Fibroblast of lung (primary cell): ENCODE data around the gene LELP1. TPM values are rescaled to one million over a fixed set of nuclear protein-coding genes. Genes with fewer than 3 reads are reported as not detected.
A peak's percentile ranks its signal among the peaks of the same experiment; 100 is the strongest.
"Not testable (repeated sequence)": the region's sequence is repeated elsewhere in the genome, so short reads cannot be mapped to it uniquely, and the experiment has no call there.

ENCODE experiments used
- DNase-seq, 2 donors: peaks; one replicate each; pipeline versions ENCODE4 v3.0.0 to v3.0.0-alpha.2; 2010; ENCODE audit warnings: low read depth in 2 of 2
- H2AFZ ChIP-seq: 2 replicates; pipeline ENCODE4 v1.5.1; 2012; ENCODE audit warnings: low read length, control low read depth, inconsistent platforms
- H3K27ac ChIP-seq: 2 replicates; pipeline ENCODE4 v1.5.1; 2011; ENCODE audit warnings: low read length, control low read depth; ENCODE audit not compliant: insufficient read depth
- H3K27me3 ChIP-seq: 2 replicates; pipeline ENCODE4 v1.5.1; 2011; ENCODE audit warnings: mild to moderate bottlenecking, low read length; ENCODE audit not compliant: control insufficient read depth, insufficient read depth
- H3K36me3 ChIP-seq: 2 replicates; pipeline ENCODE4 v1.5.1; 2011; ENCODE audit warnings: low read length; ENCODE audit not compliant: control insufficient read depth, insufficient read depth
- H3K4me1 ChIP-seq: 2 replicates; pipeline ENCODE4 v1.5.1; 2011; ENCODE audit warnings: low read length; ENCODE audit not compliant: control insufficient read depth, insufficient read depth; ENCODE audit errors: extremely low read depth
- H3K4me2 ChIP-seq: 2 replicates; pipeline ENCODE4 v1.5.1; 2011; ENCODE audit warnings: low read length, control low read depth; ENCODE audit not compliant: insufficient read depth; ENCODE audit errors: extremely low read depth
- H3K4me3 ChIP-seq, 4 experiments: fragments of 200-600 bp in 1 of 4; sonication (generic) in 1 of 4; replicated peaks in 1 of 4; 2 replicates each; pipeline ENCODE4 v1.5.1; 2011 to 2016; ENCODE audit warnings: low read length in 4 of 4, low read depth in 3 of 4, mild to moderate bottlenecking in 3 of 4, control low read depth in 2 of 4, inconsistent platforms in 1 of 4, mixed read lengths in 1 of 4; ENCODE audit not compliant: insufficient read depth in 1 of 4; ENCODE audit errors: control extremely low read depth in 1 of 4
- H3K79me2 ChIP-seq: 2 replicates; pipeline ENCODE4 v1.5.1; 2012; ENCODE audit warnings: mild to moderate bottlenecking, low read length, inconsistent platforms; ENCODE audit not compliant: control insufficient read depth, insufficient read depth
- H3K9ac ChIP-seq: 2 replicates; pipeline ENCODE4 v1.5.1; 2011; ENCODE audit warnings: mild to moderate bottlenecking, low read length, control low read depth; ENCODE audit not compliant: insufficient read depth
- H3K9me3 ChIP-seq: 2 replicates; pipeline ENCODE4 v1.5.1; 2012; ENCODE audit warnings: low read depth, low read length; ENCODE audit not compliant: control insufficient read depth, insufficient read depth
- H4K20me1 ChIP-seq: 2 replicates; pipeline ENCODE4 v1.5.1; 2011; ENCODE audit warnings: low read length; ENCODE audit not compliant: control insufficient read depth, insufficient read depth; ENCODE audit errors: extremely low read depth
- CTCF ChIP-seq, 2 donors: IDR thresholded peaks in 1 of 2; conservative IDR thresholded peaks in 1 of 2; 1 replicate in 1 of 2; 2 replicates in 1 of 2; pipeline ENCODE4 v1.5.1; 2011 to 2012; ENCODE audit warnings: low read length in 2 of 2, control low read depth in 1 of 2, inconsistent platforms in 1 of 2, low read depth in 1 of 2, mild to moderate bottlenecking in 1 of 2
- EZH2 ChIP-seq: IDR thresholded peaks from 2 replicates; pipeline ENCODE4 v1.5.1; 2012; ENCODE audit warnings: low read length, control low read depth, mild to moderate bottlenecking; ENCODE audit errors: missing control alignments
- polyA plus RNA-seq, 2 donors: library from polyadenylated mRNA; depleted of rRNA in 1 of 2; stranded (reverse) in 1 of 2; unstranded in 1 of 2; fragments of >200 nt; gene quantifications; 2 replicates each; pipeline ENCODE4 v1.2.1, GENCODE V29; 2011 to 2012; ENCODE audit warnings: missing spikeins in 1 of 2
- total RNA-seq: library from RNA; depleted of rRNA; stranded (reverse); fragments of >200 nt; gene quantifications from 2 replicates; pipeline ENCODE4 v1.2.1, GENCODE V29; 2014

LELP1 gene
- total and polyA plus RNA-seq, 2 donors (not counting 1 experiment from before 2014, with no cell fraction given): not detected

DNA sequence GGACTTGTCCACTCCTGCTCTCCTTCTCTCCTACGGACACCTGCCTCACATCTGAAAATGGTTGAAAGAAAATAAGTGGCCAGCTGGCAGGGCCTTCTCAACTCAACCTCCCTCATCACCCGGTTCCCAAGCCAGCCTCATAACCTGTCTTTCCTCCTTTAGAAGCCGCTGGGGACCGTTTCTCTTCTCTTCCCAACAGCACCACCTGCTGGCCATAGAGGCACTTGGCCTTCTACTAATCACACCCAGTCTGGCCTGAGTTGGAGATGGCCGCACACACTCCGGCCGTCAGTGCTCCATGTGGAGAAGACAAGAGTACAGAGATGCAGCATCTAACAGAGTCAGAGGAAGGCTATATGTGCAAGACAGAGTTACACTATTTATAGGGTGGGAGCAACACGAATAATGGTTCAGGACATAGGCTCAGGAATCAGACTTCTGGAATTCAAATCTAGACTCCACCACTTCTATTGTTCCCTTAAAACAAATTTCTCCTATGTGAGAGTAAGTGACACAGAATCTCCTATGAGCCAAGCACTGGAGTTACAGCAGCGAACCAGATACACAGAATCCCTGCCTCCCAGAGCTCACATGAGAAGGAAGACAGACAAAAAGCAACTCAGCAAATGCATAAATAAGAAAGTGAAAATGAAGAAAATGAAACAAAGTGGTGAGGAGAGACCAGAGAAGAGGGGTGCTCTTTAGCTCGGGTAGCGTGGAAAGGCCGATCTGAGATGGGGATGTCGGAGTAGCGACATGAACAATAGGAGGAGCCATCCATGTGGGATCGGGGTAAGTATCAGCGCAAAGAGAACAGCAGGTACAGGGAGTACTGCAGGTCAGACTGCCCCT, 20.0 kb downstream of the LELP1 start:
- not testable (repeated sequence) for H2AFZ ChIP-seq, H3K9me3 ChIP-seq, H3K27me3 ChIP-seq, H4K20me1 ChIP-seq, H3K27ac ChIP-seq, H3K4me3 ChIP-seq, H3K4me2 ChIP-seq, H3K4me1 ChIP-seq, H3K9ac ChIP-seq, H3K79me2 ChIP-seq, H3K36me3 ChIP-seq
- DNase-seq: peak; percentile 10 to 48
- peak; percentile 54 to 55 for TF ChIP-seq CTCF (conservative IDR thresholded peaks at IDR 0.05 in 1 of 2, IDR thresholded peaks at IDR 0.05 in 1 of 2; ENCODE audit: low read depth in 1 of 2, low read length in 2 of 2)

- Histone ChIP-seq H3K4me2 (no peak overlapping the region), H3K4me3 (no peak overlapping the region), H3K27me3 (no peaks in the 10 kb centered on the region), H3K36me3 (no peaks in the 10 kb centered on the region), H3K9me3 (no peaks in the 10 kb centered on the region), H3K79me2 (no peaks in the 10 kb centered on the region), H3K9ac (no peak overlapping the region), H2AFZ (no peak overlapping the region), H4K20me1 (no peaks in the 10 kb centered on the region), H3K4me1 (no peaks in the 10 kb centered on the region), H3K27ac (no peak overlapping the region)
- TF ChIP-seq CTCF (conservative IDR thresholded peaks at IDR 0.05 in 1 of 2, IDR thresholded peaks at IDR 0.05 in 1 of 2; ENCODE audit: low read depth in 1 of 2, low read length in 2 of 2) (no peak), EZH2 (no peak)
- DNase-seq: no peak
Measured at GRCh38 chr1:153227810-153228209, 24.6 kb downstream of the LELP1 start.

GRCh38 chr1:153228491-153228890, 25.3 kb downstream of the LELP1 start:
- no peak overlapping the region for H3K4me2 ChIP-seq
- no peak overlapping the region for H3K27ac ChIP-seq
- H4K20me1 ChIP-seq: no peaks in the 10 kb centered on the region
- DNase-seq: no peak
- no peaks in the 10 kb centered on the region for H3K9me3 ChIP-seq
- H3K9ac ChIP-seq: no peak overlapping the region
- no peaks in the 10 kb centered on the region for H3K36me3 ChIP-seq
- no peak overlapping the region for H2AFZ ChIP-seq
- no peaks in the 10 kb centered on the region for H3K27me3 ChIP-seq
- no peaks in the 10 kb centered on the region for H3K79me2 ChIP-seq
- H3K4me3 ChIP-seq: no peak overlapping the region
- H3K4me1 ChIP-seq: no peaks in the 10 kb centered on the region
- TF ChIP-seq EZH2 (no peak), CTCF (conservative IDR thresholded peaks at IDR 0.05 in 1 of 2, IDR thresholded peaks at IDR 0.05 in 1 of 2; ENCODE audit: low read depth in 1 of 2, low read length in 2 of 2) (no peak)
